SW480 (cell line): ENCODE results near the gene BAIAP3.
A peak's percentile ranks its signal among the peaks of the same experiment; 100 is the strongest.
"Not testable (repeated sequence)": the region's sequence is repeated elsewhere in the genome, so short reads cannot be mapped to it uniquely, and the experiment has no call there.

ENCODE experiments used
- DNase-seq: peaks from one replicate; pipeline ENCODE4 v3.0.0-alpha.2; 2016; ENCODE audit warnings: low spot score

Gene BAIAP3, protein sequence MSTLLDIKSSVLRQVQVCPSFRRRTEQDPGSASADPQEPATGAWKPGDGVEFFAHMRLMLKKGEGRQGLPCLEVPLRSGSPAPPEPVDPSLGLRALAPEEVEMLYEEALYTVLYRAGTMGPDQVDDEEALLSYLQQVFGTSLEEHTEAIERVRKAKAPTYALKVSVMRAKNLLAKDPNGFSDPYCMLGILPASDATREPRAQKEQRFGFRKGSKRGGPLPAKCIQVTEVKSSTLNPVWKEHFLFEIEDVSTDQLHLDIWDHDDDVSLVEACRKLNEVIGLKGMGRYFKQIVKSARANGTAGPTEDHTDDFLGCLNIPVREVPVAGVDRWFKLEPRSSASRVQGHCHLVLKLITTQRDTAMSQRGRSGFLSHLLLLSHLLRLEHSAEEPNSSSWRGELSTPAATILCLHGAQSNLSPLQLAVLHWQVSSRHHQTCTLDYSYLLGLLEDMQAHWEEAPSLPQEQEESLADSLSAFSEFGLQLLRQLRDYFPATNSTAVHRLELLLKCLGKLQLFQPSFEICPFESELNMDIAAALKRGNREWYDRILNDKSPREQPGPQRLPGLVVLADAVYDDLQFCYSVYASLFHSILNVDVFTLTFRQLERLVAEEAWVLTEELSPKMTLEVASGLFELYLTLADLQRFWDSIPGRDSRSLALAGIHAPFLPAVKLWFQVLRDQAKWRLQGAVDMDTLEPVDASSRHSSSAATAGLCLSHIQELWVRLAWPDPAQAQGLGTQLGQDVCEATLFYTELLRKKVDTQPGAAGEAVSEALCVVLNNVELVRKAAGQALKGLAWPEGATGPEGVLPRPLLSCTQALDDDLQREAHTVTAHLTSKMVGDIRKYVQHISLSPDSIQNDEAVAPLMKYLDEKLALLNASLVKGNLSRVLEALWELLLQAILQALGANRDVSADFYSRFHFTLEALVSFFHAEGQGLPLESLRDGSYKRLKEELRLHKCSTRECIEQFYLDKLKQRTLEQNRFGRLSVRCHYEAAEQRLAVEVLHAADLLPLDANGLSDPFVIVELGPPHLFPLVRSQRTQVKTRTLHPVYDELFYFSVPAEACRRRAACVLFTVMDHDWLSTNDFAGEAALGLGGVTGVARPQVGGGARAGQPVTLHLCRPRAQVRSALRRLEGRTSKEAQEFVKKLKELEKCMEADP

DNA sequence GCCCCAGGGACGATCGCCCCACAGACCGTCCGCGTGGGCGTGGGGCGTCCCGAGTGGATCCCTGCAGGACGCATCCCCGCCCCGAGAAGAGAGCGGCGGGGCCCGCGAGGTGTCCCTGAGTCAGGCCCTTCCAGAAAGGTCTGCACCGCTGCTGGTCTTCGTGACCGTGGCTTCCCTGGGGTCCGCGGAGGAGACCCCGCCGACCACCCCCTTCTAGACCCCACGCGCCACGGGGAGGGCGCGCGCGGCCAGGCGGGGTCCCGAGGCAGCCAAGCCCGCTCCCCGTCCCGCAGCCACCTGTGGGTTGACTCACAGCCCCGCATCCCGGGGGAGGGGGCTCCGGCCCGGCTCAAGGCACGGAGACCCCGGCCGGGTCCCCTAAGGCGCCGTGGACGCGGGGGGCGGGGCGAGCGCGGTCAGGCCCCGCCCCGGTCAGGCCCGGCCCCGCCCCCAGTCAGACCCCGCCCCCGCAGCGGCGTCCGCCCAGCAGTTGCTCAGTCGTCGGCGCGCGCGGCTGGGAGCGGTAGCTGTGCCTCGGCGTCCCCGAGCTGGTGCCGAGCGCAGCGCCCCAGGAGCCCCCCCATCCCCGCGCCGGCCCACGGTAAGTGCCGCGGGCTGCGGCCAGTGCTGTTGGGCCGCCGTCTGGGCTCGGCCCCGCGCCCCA, at the start of gene BAIAP3:
TSS of gene BAIAP3 (plus strand) at position 497 of the 664 bp plus-strand sequence. CDS start 4,905 bp downstream, outside the sequence.
- DNase-seq = no peak

DNA sequence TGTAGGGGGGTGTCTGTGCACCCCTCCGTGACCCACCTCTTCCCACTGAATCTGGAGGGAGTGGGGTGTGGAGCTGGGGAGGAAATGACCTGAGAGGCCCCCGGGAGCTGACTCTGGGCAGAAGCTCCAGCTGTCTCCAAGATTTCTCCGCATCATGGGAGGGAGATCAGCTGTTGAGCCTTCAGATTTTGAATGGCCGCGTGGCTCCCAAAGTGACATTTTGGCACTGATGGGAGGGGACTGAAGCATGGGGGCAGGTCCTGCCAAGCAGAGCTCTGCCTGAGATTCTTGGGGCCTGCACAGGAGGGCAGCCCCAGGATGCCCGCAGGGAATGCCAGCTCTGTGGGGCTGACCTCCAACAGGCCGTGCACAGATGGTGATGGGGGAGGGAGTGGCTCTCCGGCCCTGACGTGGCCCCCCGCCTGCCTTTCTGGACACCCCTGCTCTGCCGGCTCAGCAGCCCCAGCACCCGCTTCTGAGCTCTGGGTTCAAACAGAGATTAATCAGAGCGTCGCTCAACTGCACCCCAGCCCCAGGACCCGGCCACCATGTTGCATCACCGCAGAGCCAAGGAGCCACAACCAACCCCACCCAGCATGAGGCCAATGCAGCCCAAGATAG, 49.3 kb upstream of the BAIAP3 start:
- no peak for DNase-seq

DNA sequence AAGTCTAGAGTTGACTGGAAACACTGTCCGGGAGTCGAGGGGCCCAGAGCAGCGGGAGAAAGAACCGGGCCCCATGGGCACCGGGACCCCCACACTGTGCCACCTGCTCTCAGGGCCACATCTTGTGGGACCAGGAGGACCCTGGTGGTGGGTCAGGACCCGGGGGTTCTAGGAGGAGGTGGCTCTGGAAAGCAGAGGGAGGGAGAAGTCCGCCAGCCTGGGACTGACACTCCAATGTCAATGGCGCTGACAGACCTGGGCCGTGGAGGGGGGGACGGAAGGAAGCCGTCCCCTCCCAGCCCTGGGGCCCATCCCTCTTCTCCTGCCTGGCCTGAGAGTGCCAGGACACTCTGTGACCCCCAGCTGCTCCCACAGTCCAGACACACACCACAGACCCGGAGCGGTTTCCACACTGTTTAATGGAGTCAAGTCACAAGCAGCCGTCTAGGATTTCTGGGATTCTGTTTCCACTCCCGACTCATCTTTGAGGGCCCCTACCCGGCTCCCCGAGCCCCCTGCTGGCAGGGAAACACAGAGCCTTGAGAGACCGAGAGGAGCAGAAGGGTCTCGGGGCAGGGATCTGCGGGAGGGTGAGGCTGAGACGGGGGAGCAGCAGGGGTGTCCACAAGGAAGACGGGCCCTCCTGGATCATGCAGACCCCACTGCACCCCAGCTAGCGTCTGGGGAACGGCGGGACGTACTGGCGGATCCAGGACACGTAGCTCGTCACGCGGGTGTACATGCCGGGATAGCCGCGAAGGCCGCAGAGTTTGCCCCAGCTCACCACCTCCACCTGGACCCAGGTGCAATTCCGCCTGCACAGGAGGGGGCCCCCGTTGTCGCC, 47.6 kb upstream of the BAIAP3 start:
- DNase-seq = no peak

DNA sequence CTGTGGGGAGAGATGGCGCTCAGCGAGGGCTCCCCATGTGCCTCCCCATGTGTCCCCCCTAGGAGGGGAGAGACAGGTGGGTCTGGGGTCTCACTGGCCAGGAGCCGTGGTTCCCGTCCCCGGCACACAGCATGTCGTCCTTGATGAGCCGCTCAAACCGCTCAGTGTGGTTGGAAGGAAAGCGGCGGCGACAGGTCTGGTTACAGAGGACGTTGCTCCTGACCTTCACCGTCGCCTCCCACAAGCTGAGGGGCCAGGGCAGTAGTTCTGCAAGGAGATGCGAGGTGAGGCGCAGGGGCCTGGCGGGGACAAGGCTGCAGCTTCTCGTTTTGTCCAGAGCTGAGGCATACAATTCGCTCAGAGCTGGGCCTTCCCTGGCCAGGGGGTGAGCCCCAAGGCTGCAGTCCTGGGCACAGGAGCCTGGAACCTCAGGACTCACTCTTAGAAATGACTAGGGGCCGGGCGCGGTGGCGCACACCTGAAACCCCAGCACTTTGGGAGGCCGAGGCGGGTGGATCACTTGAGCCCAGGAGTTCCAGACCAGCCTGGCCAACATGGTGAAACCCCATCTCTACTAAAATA, 46.8 kb upstream of the BAIAP3 start:
- DNase-seq = no peak

DNA sequence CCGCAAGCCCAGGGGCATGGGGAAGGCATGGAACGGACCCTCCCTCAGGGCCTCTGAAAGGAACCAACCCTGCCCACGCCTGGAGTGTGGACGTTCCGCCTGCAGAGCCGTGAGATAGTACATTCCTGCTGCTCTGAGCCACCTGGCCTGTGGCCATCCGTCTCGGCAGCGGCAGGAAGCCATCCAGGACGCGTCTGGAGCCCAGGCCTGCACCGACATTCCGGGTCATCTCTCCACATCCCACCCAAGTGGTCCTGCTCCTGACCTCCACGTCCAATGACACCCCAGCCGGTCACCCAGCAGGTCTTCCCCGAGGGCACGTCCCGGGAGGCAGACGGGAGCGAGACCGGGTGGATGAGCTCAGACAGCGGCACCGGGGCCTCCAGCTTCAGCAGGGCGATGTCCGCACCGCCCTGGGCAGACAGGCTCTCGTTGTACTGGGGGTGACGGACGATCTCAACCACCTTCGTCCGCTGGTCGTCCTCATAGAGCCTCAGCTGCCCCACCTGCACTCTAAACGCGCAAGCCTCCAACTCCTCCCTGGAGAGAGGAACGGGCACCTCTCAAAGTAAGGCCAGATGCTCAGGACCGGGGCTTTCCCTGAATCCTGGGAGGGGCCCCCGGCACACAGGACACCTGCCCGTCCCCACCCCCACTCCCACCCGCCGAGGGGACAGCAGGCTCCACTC, 45.3 kb upstream of the BAIAP3 start:
- no peak for DNase-seq

DNA sequence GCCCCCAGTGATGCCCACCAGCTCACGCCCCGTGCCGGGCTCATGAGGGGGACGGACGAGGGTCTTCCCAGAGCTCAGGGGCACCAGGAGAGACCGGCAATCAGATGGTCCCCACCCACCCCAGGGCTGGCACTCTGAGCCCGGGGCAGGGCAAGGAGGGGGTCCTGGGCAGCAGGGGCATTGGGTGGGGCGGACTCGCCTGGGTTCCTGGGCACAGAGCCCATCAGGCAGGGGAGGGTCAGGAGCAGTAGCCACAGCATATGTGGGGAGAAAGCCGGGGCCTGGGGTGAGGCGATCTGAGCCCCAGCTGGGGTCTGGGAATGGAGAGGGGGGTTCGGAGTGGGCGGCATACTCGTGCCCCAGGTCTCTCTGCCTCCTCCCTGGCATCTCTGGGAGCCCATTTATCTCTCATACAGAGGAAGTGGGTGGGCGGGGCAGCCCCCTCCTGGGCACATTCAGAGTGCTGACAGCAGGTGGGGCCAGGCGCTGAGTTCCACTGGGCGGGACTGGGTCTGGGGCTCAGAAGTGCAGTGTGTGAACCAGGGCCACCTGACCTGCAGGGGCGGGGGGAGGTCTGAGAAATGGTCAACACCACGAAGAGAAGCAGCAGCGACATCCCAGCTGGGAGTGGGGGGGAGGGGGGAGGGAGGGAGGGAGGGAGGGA, 44.5 kb upstream of the BAIAP3 start:
- DNase-seq = no peak

DNA sequence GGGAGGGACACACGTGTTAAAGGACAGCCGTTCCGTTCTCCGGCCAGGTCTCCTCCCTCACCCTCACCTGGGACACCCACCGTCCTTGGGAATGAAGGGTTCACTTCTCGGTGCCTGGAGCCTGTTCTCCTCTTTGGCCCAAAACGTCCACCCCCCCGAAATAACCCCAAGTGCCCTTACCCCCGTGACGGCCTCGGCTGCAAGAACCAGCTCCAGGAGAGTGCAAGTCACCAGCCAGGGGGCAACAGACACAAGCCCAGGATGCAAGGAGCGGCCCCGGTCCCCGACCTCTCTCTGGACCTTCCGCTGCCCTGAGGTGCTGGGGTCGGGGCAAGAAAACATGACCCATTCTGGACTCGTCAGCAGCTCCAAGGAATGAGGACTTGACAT, 44.0 kb upstream of the BAIAP3 start:
- DNase-seq = no peak

DNA sequence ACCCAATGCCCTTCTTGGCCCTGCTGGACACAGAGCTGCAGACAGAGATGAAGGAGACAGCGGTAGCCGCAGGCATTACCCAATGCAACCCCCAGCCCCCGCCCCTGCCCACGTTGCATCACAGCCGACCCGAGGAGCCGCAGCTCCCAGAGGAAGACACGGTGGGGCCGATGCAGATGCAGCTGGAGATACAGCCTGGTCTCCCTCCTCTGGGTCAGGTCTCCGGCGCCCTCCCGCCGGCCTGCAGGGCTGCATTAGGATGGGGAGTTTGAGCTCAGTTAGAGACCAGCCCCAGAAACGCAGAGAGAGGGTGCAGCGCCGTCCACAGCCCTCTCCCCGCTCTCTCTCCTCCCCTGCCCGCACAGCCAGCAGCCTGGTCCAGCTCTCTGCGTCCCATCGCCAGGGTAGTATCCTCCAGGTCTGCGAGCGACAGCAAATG, 43.4 kb upstream of the BAIAP3 start:
- no peak for DNase-seq

DNA sequence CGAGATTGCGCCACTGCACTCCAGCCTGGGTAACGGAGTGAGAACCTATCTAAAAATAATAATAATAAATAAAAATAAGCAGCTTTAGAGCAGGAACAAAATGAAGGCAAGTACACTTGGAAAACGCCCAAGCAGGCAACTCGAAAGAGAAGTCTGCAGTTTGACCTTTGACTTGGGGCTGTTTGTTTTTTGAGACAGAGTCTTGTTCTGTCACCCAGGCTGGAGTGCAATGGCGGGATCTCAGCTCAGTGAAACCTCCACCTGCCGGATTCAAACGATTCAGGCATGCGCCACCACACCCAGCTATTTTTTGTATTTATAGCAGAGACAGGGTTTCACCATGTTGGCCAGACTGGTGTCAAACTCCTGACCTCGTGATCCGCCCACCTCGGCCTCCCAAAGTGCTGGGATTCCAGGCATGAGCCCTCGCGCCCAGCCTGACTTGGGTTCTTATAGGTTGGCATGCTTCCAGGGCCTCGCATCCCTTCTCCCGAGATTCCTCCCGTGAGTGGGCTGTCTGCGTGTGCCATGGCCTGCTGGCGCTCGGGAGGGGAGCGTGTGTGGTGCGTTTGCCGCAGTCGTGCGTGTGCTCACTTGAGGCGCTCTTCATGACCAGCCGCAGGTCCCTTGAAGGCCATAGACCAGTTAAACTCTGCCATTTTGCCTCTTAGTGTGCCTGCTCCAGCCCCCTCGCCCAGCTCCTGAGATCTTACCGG, 42.4 kb upstream of the BAIAP3 start:
- peak; percentile 46 for DNase-seq

DNA sequence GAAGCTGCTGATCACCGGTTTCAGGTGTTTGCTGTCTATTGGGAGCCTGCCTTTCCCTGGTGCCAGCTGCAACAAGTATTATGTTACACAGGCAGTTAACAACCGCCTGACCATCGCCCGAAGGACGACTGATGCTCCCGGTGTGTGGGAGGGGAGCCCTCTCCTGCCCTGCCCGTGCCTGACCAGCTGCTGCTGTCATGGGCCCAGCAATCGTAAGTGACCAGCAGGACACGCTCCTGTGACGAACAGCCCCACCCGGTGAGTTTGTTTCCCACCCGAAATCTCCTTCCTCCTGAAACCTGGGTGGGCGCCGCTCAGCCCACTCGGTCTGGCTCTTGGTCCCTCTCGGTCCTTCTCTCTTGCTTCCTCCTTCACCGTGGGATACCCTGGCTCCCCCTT, 41.9 kb upstream of the BAIAP3 start:
- DNase-seq = peak; percentile 74

DNA sequence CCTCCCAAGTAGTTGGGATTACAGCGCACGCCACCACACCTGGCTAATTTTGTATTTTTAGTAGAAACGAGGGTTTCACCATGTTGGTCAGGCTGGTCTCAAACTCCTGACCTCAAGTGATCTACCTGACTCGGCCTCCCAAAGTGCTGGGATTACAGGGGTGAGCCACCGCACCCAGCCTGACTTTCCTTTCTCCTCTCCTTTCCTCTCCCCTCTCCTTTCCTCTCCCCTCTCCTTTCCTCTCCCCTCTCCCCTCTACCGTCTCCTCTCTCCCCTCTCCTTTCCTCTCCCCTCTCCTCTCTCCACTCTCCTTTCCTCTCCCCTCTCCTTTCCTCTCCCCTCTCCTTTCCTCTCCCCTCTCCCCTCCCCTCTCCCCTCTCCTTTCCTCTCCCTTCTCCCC, 41.2 kb upstream of the BAIAP3 start:
- not testable (repeated sequence) for DNase-seq

DNA sequence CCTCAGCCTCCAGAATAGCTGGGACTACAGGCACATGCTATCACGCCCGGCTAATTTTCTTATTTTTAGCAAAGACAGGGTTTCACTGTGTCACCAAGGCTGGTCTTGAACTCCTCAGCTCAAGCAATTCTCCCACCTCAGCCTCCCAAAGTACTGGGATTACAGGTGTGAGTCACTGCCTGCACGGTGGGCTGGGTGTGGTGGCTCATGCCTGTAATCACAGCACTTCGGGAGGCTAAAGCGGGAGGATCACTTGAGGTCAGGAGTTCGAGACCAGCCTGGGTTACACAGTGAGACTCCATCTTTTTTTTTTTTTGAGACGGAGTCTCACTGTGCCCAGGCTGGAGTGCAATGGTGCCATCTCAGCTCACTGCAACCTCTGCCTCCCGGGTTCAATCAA, 40.6 kb upstream of the BAIAP3 start:
- not testable (repeated sequence) for DNase-seq

DNA sequence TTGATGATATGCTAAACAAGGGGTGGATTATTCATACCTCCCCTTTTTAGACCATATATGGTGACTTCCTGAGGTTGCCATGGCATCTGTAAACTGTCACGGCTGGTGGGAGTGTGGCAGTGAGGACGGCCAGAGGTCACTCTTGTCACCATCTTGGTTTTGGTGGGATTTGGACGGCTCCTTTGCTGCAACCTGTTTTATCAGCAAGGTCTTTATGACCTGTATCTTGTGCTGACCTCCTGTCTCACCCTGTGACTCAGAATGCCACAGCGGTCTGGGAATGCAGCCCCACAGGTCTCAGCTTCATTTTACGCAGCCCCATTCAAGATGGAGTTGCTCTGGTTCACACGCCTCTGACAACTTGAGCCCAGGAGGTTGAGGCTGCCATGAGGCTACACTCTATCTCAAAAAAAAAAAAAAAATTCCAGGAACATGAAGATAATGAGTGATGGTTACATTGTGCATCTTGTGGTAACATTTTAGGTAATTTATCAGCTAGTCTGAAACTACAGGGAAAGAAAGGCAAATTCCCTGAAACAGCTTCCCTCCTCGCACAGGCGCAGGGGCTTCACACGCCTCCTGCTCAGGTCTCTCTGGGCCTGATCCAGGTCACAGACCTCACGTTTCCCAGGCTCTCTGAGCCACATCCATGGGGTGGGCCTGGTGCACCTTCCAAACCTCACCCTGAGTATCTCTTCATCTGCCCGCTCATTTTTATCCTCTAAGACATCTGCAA, 39.4 kb upstream of the BAIAP3 start:
- DNase-seq = no peak

DNA sequence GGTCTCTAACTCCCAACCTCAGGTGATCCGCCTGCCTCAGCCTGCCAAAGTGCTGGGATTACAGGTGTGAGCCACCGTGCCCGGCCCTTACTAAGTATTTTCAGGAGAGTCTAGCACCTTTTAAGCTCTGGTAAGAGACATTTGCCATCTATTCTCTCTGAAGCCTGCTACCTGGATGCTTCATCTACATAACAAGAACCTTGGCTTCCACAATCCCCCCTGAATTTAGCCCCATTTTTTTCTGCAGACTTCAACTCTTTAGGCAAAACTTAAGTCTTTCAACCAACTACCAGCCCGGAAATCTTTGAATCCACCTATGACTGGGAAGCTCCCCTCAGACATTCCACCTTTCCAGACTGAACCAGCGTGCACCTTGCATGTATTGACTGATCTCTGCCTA, 38.0 kb upstream of the BAIAP3 start:
- no peak for DNase-seq

DNA sequence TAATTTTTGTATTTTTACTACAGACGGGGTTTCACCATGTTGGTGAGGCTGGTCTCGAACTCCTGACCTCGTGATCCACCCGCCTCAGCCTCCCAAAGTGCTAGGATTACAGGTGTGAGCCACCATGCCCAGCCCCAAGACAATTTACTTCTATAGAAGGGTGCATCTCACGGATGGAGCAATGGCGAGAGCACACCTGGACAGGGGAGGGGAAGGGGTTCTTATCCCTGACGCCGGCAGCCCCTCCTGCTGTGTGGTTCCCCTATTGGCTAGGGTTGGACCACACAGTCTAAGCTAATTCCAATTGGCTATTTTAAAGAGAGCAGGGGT, 36.8 kb upstream of the BAIAP3 start:
- DNase-seq = not testable (repeated sequence)

DNA sequence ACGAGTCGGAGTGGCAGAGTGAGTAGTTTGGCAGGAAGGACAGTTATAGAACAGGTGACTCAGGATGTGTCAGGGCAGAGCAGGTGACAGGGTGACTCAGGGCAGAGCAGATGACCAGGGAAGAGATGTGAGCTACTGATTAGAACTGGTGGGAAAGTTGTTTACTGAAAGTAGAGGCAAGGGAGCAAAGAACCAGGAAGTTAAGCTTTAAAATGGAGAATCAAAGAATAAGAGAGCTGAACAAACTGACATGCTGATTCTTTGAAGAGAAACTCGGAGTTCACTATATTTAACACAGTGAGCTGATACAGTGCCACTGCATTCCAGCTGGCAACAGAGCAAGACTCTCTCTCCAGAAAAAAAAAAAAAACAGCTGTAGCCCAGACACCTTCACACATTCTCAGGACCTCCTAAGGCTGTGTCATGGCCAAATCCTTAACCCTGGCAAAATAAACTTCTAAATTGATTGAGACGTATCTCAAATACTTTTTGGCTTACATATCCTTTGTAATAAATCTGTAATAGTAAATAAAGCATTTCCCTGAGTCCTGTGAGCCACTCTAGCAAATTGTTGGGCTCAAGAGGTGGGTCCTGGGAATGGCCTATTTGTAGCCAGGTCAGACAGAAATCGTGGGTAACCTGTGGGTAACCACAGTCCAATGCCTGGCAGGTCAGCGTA, 36.3 kb upstream of the BAIAP3 start:
- DNase-seq = peak; percentile 97

DNA sequence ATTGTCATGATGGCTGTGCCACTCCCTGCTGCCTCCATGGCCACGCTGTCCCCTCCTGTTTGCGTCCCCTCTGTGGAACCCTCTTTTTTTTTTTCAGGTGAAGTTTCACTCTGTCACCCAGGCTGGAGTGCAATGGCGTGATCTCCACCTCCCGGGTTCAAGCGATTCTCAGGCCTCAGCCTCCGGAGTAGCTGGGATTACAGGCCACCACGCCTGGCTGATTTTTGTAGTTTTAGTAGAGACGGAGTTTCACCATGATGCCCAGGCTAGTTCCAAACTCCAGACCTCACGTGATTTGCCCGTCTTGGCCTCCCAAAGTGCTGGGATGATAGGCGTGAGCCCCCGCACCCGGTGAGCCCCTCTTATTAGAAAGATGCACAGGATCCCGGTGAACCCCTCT, 35.0 kb upstream of the BAIAP3 start:
- no peak for DNase-seq
